GM18951 (cell line): Measurements from ENCODE around the gene HAP1.

Experiments used
- POLR2A ChIP-seq: IDR thresholded peaks from 4 replicates; pipeline ENCODE4 v1.6.1; 2011; ENCODE audit warnings: mild to moderate bottlenecking; ENCODE audit not compliant: insufficient read length, insufficient read depth; ENCODE audit errors: extremely low read depth
- in situ Hi-C: fragments of 300-500 bp; cut with MboI; formaldehyde crosslinking; loops from one replicate; pipeline ENCODE4 v1.12.0; 2022; ENCODE audit warnings: low sequenced_read_pairs, mixed read lengths, inconsistent platforms; ENCODE audit not compliant: unreplicated experiment

Gene HAP1

GRCh38 chr17:41772218-41772585 is 37.8 kb upstream of the HAP1 start:
- TF ChIP-seq POLR2A: no peak
- in situ Hi-C loops: no loop called here

DNA sequence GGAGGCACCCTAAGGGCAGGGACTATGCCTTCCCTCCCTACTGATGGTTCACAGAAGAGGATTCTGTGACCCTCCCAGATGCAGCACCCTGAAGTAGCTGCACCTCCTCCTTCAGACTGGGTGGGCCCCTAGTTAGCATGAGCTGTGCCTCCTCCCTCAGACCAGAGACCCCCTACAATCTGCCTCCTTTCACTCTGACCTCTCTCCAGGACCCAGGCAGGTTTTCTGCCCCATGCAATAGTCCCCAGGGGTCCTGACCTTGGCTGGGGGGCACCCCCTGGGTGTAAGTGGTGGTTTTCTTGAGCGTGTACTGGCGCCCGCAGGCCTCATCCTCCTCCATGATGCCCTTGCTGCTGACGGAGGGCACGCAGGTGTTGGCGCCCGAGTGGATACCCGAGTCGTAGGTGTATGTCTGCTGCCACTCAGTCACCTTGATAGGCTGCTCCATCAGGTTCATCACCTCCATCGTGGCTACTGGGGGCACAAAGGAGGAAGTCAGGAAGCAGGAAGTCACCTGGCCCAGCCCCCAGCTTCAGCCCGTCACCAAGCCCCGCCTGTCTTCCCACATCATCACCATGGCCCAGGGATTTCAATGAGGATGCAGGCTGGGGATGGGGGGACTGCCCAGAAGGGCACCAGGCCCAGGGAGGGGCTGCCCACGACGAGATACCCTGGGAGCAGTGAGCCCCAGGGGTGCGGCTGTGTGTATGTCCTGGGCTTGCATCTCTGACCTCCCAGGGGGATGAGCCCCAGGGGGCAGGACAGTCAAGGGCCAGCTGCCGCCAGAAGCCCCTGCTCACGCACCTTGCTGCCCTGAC is 37.2 kb upstream of the HAP1 start:
- in situ Hi-C loops: no loop called here
- no peak for TF ChIP-seq POLR2A

DNA sequence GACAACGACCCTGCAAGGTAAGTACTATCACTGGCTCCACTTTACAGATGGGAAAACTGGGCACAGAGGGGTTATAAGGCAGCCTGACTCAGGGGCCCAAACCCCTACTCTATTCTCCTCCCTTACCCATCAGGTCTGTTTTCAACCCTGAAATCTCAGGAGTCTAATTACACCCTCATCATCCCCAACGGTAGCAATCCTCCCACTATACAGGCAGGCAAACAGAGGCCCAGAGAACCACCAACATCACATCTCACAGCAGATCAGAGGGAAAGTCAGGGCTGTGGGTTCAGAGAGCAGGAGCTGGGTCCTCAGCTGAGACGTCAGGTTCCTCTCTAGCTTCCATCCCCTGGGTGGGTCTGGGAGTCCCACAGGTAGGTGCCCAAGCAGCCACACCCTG is 35.5 kb upstream of the HAP1 start:
- TF ChIP-seq POLR2A: no peak
- in situ Hi-C loops: no loop called here

- no peak for TF ChIP-seq POLR2A
- in situ Hi-C loops: no loop called here
These were observed 35.0 kb upstream of the HAP1 start for GRCh38 chr17:41769346-41769862.

DNA sequence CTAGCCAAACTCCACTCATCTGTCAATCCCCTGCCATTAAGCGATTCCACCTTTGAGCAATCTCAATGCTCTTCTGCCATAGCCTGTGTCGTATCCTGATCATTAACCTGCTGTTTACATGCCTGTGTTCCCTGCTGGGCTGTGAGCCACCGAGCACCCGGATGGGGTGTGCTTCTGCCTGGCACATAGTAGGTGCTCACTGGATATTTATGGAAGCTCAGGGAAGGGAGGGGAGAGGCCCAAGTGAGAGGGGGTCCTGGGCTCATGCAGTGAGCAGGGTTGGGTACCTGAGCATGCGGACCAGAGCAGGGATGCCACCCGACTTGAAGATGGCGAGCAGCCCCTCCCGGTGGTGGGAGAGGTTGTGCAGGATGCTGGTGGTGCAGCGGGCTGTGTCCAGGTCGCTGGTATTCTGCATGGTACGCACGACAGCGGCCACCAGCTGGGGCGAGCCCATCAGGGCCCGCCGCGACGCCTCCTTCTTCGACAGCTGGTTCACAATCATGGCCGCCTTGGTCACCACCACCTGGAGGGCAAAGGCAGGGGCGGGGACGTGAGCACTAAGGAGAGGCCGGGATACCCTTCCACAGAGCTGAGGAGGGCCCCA is 34.3 kb upstream of the HAP1 start:
- TF ChIP-seq POLR2A: no peak
- in situ Hi-C loops: no loop called here

- in situ Hi-C loops: no loop called here
- no peak for TF ChIP-seq POLR2A
These were observed 33.0 kb upstream of the HAP1 start for GRCh38 chr17:41767324-41768042.

DNA sequence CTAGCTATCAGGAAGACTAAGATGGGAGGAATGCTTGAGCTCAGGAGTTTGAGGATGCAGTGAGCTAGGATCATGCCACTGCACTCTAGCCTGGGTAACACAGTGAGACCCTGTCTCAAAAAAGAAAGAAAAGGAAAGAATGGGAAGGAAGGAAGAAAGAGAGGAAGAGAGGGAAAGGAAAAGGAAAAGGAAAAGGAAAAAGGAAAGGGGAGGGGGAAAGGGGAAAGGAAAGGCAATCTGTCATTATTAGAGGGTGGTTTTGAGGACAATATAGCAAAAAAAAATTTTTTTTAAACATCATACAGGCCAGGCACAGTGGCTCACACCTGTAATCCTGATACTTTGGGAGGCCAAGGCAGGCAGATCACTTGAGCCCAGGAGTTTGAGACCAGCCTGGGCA is 31.7 kb upstream of the HAP1 start:
- no peak for TF ChIP-seq POLR2A
- in situ Hi-C loops: no loop called here

DNA sequence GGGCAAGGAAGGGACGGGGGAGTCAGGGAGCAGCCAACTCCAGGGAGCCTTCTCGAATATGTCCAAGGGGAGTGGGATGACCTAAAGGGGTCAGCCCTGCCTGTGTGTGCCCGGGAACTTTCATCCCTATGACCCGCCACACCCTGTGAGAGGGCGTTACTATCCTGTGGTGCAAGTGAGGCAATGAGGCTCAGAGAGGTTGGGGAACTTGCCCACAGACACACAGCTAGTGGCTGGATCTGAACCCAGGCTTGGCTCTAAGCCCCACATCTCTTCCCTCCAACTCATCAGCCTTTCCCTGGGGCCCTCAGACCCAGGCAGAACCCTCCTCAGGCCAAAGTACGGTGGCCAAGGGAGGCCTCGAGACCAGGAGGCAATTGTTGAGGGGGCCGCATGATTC is 28.9 kb upstream of the HAP1 start:
- in situ Hi-C loops: no loop called here
- no peak for TF ChIP-seq POLR2A

DNA sequence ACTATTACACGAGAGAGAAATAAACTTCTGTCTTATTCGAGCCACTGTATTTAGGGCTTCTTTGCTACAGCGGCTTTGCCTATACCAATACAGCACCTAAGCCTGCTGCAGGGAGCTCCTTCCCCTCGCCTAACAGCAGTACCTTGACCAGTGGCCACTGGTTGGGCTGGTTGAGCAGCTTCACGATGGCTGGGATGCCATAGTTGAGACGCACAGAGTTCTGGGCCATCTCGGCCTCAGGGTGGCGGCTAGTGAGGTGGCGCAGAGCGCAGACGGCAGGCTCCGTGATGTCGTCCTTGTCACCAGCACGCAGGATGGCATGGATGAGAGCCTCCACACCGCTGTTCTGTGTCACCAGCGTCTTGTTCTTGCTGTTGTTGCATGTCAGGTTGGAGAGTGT is 28.4 kb upstream of the HAP1 start:
- in situ Hi-C loops: no loop called here
- no peak for TF ChIP-seq POLR2A

GRCh38 chr17:41762391-41762790 is 27.9 kb upstream of the HAP1 start:
- no peak for TF ChIP-seq POLR2A
- in situ Hi-C loops: no loop called here

GRCh38 chr17:41760878-41761277 is 26.4 kb upstream of the HAP1 start:
- no peak for TF ChIP-seq POLR2A
- in situ Hi-C loops: no loop called here

GRCh38 chr17:41758601-41759000 is 24.2 kb upstream of the HAP1 start:
- no peak for TF ChIP-seq POLR2A
- in situ Hi-C loops: no loop called here

- in situ Hi-C loops: no loop called here
- no peak for TF ChIP-seq POLR2A
These were observed 19.6 kb upstream of the HAP1 start for GRCh38 chr17:41754066-41754465.
